ENCODE measurements around the gene GYS1. TPM values are rescaled to one million over a fixed set of nuclear protein-coding genes. Genes with fewer than 3 reads are reported as not detected.
"Not testable (repeated sequence)": the region's sequence is repeated elsewhere in the genome, so short reads cannot be mapped to it uniquely, and the experiment has no call there.

The GYS1 gene
- polyA plus RNA-seq, 1 donor from 2014 or later = 12.9 TPM

GRCh38 chr19:49031642-49032301 is 38.7 kb upstream of the GYS1 start, which contains the start of gene CGB2:
TSS of gene CGB2 (plus strand) at chr19:49031890. CDS start at chr19:49032096, 206 bp downstream.
- H4K20me1 ChIP-seq (ENCODE audit: insufficient read depth); H3K79me2 ChIP-seq (replicated peaks; ENCODE audit: insufficient read depth, low read length); H3K9me2 ChIP-seq (ENCODE audit: insufficient read depth, low read length); H3K9ac ChIP-seq (ENCODE audit: low read length); H3F3A ChIP-seq (ENCODE audit: insufficient read depth, low read length, poor library complexity, severe bottlenecking); H3K4me3 ChIP-seq (ENCODE audit: low read length); H3K27me3 ChIP-seq (ENCODE audit: insufficient read depth, low read depth, low read length); H2AFZ ChIP-seq (ENCODE audit: low read depth, low read length); H3K9me3 ChIP-seq (ENCODE audit: low read length); H3K4me2 ChIP-seq (ENCODE audit: low read length); H3K27ac ChIP-seq (ENCODE audit: low read length); H3K36me3 ChIP-seq (ENCODE audit: insufficient read depth, low read length): not testable (repeated sequence)

GRCh38 chr19:49030323-49030722 is 37.2 kb upstream of the GYS1 start:
- not testable (repeated sequence) for H3K79me2 ChIP-seq (replicated peaks; ENCODE audit: insufficient read depth, low read length); H3K9me2 ChIP-seq (ENCODE audit: insufficient read depth, low read length)

GRCh38 chr19:49029749-49030148 is 36.6 kb upstream of the GYS1 start:
- H3F3A ChIP-seq (ENCODE audit: insufficient read depth, low read length, poor library complexity, severe bottlenecking); H3K4me3 ChIP-seq (ENCODE audit: low read length); H3K36me3 ChIP-seq (ENCODE audit: insufficient read depth, low read length); H3K27me3 ChIP-seq (ENCODE audit: insufficient read depth, low read depth, low read length); H3K9me2 ChIP-seq (ENCODE audit: insufficient read depth, low read length); H3K9ac ChIP-seq (ENCODE audit: low read length); H4K20me1 ChIP-seq (ENCODE audit: insufficient read depth); H2AFZ ChIP-seq (ENCODE audit: low read depth, low read length); H3K4me2 ChIP-seq (ENCODE audit: low read length); H3K9me3 ChIP-seq (ENCODE audit: low read length); H3K27ac ChIP-seq (ENCODE audit: low read length); H3K79me2 ChIP-seq (replicated peaks; ENCODE audit: insufficient read depth, low read length): not testable (repeated sequence)

More at GRCh38 chr19:49030323-49030722, 37.2 kb upstream of the GYS1 start:
- H3K36me3 ChIP-seq (ENCODE audit: insufficient read depth, low read length); H4K20me1 ChIP-seq (ENCODE audit: insufficient read depth); H3K9me3 ChIP-seq (ENCODE audit: low read length); H3K27ac ChIP-seq (ENCODE audit: low read length); H3F3A ChIP-seq (ENCODE audit: insufficient read depth, low read length, poor library complexity, severe bottlenecking); H3K9ac ChIP-seq (ENCODE audit: low read length); H3K4me2 ChIP-seq (ENCODE audit: low read length); H2AFZ ChIP-seq (ENCODE audit: low read depth, low read length); H3K4me3 ChIP-seq (ENCODE audit: low read length); H3K27me3 ChIP-seq (ENCODE audit: insufficient read depth, low read depth, low read length): not testable (repeated sequence)

GRCh38 chr19:49028686-49029085 is 35.6 kb upstream of the GYS1 start:
- not testable (repeated sequence) for H3K27me3 ChIP-seq (ENCODE audit: insufficient read depth, low read depth, low read length); H3K9ac ChIP-seq (ENCODE audit: low read length); H3K4me2 ChIP-seq (ENCODE audit: low read length); H2AFZ ChIP-seq (ENCODE audit: low read depth, low read length); H4K20me1 ChIP-seq (ENCODE audit: insufficient read depth); H3K36me3 ChIP-seq (ENCODE audit: insufficient read depth, low read length); H3K9me3 ChIP-seq (ENCODE audit: low read length); H3F3A ChIP-seq (ENCODE audit: insufficient read depth, low read length, poor library complexity, severe bottlenecking); H3K79me2 ChIP-seq (replicated peaks; ENCODE audit: insufficient read depth, low read length); H3K9me2 ChIP-seq (ENCODE audit: insufficient read depth, low read length); H3K27ac ChIP-seq (ENCODE audit: low read length); H3K4me3 ChIP-seq (ENCODE audit: low read length)

- not testable (repeated sequence) for H3K9ac ChIP-seq (ENCODE audit: low read length); H3K4me2 ChIP-seq (ENCODE audit: low read length); H3K9me3 ChIP-seq (ENCODE audit: low read length); H4K20me1 ChIP-seq (ENCODE audit: insufficient read depth); H3K9me2 ChIP-seq (ENCODE audit: insufficient read depth, low read length); H2AFZ ChIP-seq (ENCODE audit: low read depth, low read length); H3K27me3 ChIP-seq (ENCODE audit: insufficient read depth, low read depth, low read length); H3K4me3 ChIP-seq (ENCODE audit: low read length); H3K36me3 ChIP-seq (ENCODE audit: insufficient read depth, low read length); H3K79me2 ChIP-seq (replicated peaks; ENCODE audit: insufficient read depth, low read length); H3F3A ChIP-seq (ENCODE audit: insufficient read depth, low read length, poor library complexity, severe bottlenecking); H3K27ac ChIP-seq (ENCODE audit: low read length)
Measured at GRCh38 chr19:49025599-49025998, 32.5 kb upstream of the GYS1 start.

GRCh38 chr19:49025088-49025487 is 32.0 kb upstream of the GYS1 start:
- H3K4me2 ChIP-seq (ENCODE audit: low read length); H3K27me3 ChIP-seq (ENCODE audit: insufficient read depth, low read depth, low read length); H3F3A ChIP-seq (ENCODE audit: insufficient read depth, low read length, poor library complexity, severe bottlenecking); H3K79me2 ChIP-seq (replicated peaks; ENCODE audit: insufficient read depth, low read length); H3K36me3 ChIP-seq (ENCODE audit: insufficient read depth, low read length); H3K9me2 ChIP-seq (ENCODE audit: insufficient read depth, low read length); H3K9ac ChIP-seq (ENCODE audit: low read length); H3K27ac ChIP-seq (ENCODE audit: low read length); H2AFZ ChIP-seq (ENCODE audit: low read depth, low read length); H4K20me1 ChIP-seq (ENCODE audit: insufficient read depth); H3K4me3 ChIP-seq (ENCODE audit: low read length); H3K9me3 ChIP-seq (ENCODE audit: low read length): not testable (repeated sequence)

- H3K4me2 ChIP-seq (ENCODE audit: low read length); H2AFZ ChIP-seq (ENCODE audit: low read depth, low read length); H3K9ac ChIP-seq (ENCODE audit: low read length); H3K9me2 ChIP-seq (ENCODE audit: insufficient read depth, low read length); H3K4me3 ChIP-seq (ENCODE audit: low read length); H3K27ac ChIP-seq (ENCODE audit: low read length); H3K9me3 ChIP-seq (ENCODE audit: low read length); H4K20me1 ChIP-seq (ENCODE audit: insufficient read depth); H3K27me3 ChIP-seq (ENCODE audit: insufficient read depth, low read depth, low read length); H3K36me3 ChIP-seq (ENCODE audit: insufficient read depth, low read length); H3K79me2 ChIP-seq (replicated peaks; ENCODE audit: insufficient read depth, low read length); H3F3A ChIP-seq (ENCODE audit: insufficient read depth, low read length, poor library complexity, severe bottlenecking): not testable (repeated sequence)
Measured at GRCh38 chr19:49024233-49024632, 31.1 kb upstream of the GYS1 start, which contains the start of gene CGB3. TSS of gene CGB3 (minus strand) at chr19:49024333. CDS start at chr19:49023971, 362 bp downstream.
